WTC11 (cell line): ENCODE measurements around the gene PLA1A.

Source experiments
- MYBL2 ChIP-seq: sonication (generic); formaldehyde crosslinking; IDR thresholded peaks from 2 replicates; pipeline ENCODE4 v1.8.1; 2023; ENCODE audit warnings: mild to moderate bottlenecking, moderate library complexity, missing genetic modification reagents
- TCF7 ChIP-seq: sonication (generic); formaldehyde crosslinking; IDR thresholded peaks from 2 replicates; pipeline ENCODE4 v1.8.0; 2022; ENCODE audit warnings: mild to moderate bottlenecking, low read depth, missing genetic modification reagents, moderate library complexity
- ZNF121 ChIP-seq: sonication (generic); formaldehyde crosslinking; IDR thresholded peaks from 2 replicates; pipeline ENCODE4 v1.8.0; 2023; ENCODE audit warnings: missing genetic modification reagents
- TF ChIP-seq, protein P1 (sequence below): fragments of 200-600 bp; IDR thresholded peaks from 2 replicates; pipeline ENCODE4 v1.8.0; 2022; ENCODE audit warnings: antibody characterized with exemption

DNA sequence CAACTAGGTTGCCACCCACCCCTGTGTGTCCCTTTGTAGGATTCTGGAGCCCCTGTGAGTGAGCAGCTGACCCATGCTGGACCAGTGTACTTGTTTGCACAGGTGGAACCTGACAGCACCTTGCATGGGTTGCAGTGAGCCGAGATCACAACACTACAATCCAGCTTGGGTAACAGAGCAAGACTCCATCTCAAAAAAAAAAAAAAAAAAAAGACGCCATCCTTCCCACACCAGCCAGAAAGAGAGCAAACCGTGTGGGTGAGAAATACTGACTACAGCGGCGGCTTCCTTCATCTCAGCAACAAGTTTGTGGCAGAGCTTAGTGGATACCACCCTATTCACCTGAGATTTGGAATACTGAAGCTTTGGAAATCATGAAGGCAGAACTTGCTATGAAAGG lies 37.5 kb upstream of the PLA1A start:
- TF ChIP-seq MYBL2 (CRISPR knock-in tag) = no peak
- TF ChIP-seq, protein P1, sequence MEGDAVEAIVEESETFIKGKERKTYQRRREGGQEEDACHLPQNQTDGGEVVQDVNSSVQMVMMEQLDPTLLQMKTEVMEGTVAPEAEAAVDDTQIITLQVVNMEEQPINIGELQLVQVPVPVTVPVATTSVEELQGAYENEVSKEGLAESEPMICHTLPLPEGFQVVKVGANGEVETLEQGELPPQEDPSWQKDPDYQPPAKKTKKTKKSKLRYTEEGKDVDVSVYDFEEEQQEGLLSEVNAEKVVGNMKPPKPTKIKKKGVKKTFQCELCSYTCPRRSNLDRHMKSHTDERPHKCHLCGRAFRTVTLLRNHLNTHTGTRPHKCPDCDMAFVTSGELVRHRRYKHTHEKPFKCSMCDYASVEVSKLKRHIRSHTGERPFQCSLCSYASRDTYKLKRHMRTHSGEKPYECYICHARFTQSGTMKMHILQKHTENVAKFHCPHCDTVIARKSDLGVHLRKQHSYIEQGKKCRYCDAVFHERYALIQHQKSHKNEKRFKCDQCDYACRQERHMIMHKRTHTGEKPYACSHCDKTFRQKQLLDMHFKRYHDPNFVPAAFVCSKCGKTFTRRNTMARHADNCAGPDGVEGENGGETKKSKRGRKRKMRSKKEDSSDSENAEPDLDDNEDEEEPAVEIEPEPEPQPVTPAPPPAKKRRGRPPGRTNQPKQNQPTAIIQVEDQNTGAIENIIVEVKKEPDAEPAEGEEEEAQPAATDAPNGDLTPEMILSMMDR = no peak
- no peak for TF ChIP-seq TCF7 (CRISPR knock-in tag)
- TF ChIP-seq ZNF121 (CRISPR knock-in tag) = no peak
